ENCODE results near the gene POLDIP2.

DNA sequence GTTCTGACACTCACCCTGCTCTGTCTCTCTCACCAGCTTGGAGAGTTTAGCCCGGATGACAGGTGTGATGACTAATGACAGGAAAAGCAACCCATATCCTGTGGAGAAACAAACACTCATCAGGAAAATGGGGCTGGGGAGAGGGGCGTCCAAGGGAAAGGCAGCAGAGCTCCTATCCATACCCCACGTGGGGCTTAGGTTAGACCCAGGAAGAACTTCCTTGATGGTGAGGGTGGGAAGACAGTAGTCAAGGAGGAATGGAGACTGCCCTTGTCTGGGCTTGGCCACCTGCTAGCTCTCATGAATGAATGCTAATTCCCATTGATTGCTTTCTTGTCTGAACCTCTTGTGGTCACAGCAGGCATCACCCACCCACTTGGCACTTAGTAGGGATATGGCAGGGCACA lies 44.9 kb upstream of the POLDIP2 start:
- no peak for TF ChIP-seq POLR2A (IDR thresholded peaks at IDR 0.05)
- TF ChIP-seq, protein P1, sequence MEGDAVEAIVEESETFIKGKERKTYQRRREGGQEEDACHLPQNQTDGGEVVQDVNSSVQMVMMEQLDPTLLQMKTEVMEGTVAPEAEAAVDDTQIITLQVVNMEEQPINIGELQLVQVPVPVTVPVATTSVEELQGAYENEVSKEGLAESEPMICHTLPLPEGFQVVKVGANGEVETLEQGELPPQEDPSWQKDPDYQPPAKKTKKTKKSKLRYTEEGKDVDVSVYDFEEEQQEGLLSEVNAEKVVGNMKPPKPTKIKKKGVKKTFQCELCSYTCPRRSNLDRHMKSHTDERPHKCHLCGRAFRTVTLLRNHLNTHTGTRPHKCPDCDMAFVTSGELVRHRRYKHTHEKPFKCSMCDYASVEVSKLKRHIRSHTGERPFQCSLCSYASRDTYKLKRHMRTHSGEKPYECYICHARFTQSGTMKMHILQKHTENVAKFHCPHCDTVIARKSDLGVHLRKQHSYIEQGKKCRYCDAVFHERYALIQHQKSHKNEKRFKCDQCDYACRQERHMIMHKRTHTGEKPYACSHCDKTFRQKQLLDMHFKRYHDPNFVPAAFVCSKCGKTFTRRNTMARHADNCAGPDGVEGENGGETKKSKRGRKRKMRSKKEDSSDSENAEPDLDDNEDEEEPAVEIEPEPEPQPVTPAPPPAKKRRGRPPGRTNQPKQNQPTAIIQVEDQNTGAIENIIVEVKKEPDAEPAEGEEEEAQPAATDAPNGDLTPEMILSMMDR (IDR thresholded peaks at IDR 0.05) = no peak
